Measurements from ENCODE around the gene ABTB1.

The ABTB1 gene

DNA sequence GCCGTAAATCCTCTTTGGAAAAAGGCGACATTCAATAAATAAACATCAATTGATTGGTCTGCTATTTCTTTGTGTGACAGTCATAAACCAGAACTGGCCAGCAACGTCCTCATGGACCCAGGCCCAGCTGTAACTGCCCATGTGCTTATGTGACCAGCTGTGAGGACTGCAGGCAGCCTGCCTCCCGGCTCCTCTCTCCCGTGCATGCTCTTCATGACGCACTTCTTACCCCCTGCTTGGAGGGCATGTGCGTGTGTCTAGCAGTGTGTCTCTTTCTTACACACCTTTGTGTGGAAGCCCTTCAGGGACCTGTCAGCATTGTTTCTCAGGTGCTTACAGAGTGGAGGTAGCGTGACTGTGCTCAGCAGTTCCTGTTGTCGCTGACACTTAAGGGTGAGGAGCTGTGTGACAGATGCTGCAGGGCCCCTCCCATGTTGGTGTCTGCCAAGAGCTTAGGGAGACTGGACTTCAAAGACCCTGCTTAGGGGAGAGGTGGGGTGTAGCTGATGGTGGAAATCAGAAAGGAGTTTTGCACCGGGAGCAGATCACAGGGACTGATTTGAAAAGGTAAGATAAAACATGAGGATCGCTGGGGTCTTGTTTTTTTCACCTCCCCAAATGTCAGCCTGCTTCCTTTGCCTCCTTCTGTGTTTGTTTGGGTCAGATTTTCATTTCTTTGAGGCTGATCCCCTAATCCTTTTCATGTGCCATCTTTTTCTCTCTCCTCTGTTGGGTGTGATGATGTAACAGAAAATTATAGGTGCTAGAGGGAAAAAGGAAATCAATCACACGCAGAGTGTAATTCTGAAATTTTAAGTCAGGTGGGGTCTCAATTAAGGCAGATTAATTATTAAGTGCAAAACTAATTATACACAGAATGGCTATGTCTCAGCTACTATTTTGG is 41.7 kb upstream of the ABTB1 start:
- TF ChIP-seq CTCF (IDR thresholded peaks at IDR 0.05; ENCODE audit: extremely low read depth, insufficient read depth, missing control alignments): no peak
- no peak for DNase-seq (ENCODE audit: low spot score)
- in situ Hi-C loops (cut with MboI; ENCODE audit: low pct_unique_long_range_greater_than_20kb, low sequenced_read_pairs, unreplicated experiment): no loop called here

GRCh38 chr3:127632035-127632820 is 40.5 kb upstream of the ABTB1 start:
- TF ChIP-seq CTCF (IDR thresholded peaks at IDR 0.05; ENCODE audit: extremely low read depth, insufficient read depth, missing control alignments): no peak
- in situ Hi-C loops (cut with MboI; ENCODE audit: low pct_unique_long_range_greater_than_20kb, low sequenced_read_pairs, unreplicated experiment): no loop called here
- DNase-seq (ENCODE audit: low spot score): no peak

- TF ChIP-seq CTCF (IDR thresholded peaks at IDR 0.05; ENCODE audit: extremely low read depth, insufficient read depth, missing control alignments): no peak
- no peak for DNase-seq (ENCODE audit: low spot score)
- in situ Hi-C loops (cut with MboI; ENCODE audit: low pct_unique_long_range_greater_than_20kb, low sequenced_read_pairs, unreplicated experiment): no loop called here
These were observed 38.1 kb upstream of the ABTB1 start for GRCh38 chr3:127634653-127635052.

- no peak for TF ChIP-seq CTCF (IDR thresholded peaks at IDR 0.05; ENCODE audit: extremely low read depth, insufficient read depth, missing control alignments)
- DNase-seq (ENCODE audit: low spot score): no peak
- in situ Hi-C loops (cut with MboI; ENCODE audit: low pct_unique_long_range_greater_than_20kb, low sequenced_read_pairs, unreplicated experiment): no loop called here
These were observed 35.2 kb upstream of the ABTB1 start for GRCh38 chr3:127637546-127637945.

GRCh38 chr3:127637971-127638370 is 34.8 kb upstream of the ABTB1 start:
- no peak for TF ChIP-seq CTCF (IDR thresholded peaks at IDR 0.05; ENCODE audit: extremely low read depth, insufficient read depth, missing control alignments)
- in situ Hi-C loops (cut with MboI; ENCODE audit: low pct_unique_long_range_greater_than_20kb, low sequenced_read_pairs, unreplicated experiment): no loop called here
- DNase-seq (ENCODE audit: low spot score): no peak

- no peak for TF ChIP-seq CTCF (IDR thresholded peaks at IDR 0.05; ENCODE audit: extremely low read depth, insufficient read depth, missing control alignments)
- in situ Hi-C loops (cut with MboI; ENCODE audit: low pct_unique_long_range_greater_than_20kb, low sequenced_read_pairs, unreplicated experiment): no loop called here
- DNase-seq (ENCODE audit: low spot score): no peak
These were observed 33.3 kb upstream of the ABTB1 start for GRCh38 chr3:127639173-127640041.
